Gastroesophageal sphincter (tissue), 3 donors: Measurements from ENCODE around the gene EIPR1.

Source experiments
- EP300 ChIP-seq: sonication (generic); formaldehyde crosslinking; IDR thresholded peaks from one replicate; pipeline ENCODE4 v1.6.1; 2017; ENCODE audit warnings: antibody characterized with exemption, mild to moderate bottlenecking
- POLR2A ChIP-seq, 2 donors: fragments of 450-650 bp; IDR thresholded peaks; one replicate each; pipeline ENCODE4 v1.6.1; 2017; ENCODE audit warnings: antibody characterized with exemption in 2 of 2, mild to moderate bottlenecking in 2 of 2, moderate library complexity in 1 of 2
- TF ChIP-seq, protein P1 (sequence below), 4 experiments: fragments of 200-600 bp in 2 of 4; fragments of 450-650 bp in 2 of 4; sonication (generic) in 1 of 4; IDR thresholded peaks; one replicate each; pipeline ENCODE4 v1.5.1; 2017 to 2019; ENCODE audit warnings: antibody characterized with exemption in 4 of 4, mild to moderate bottlenecking in 2 of 4, moderate library complexity in 2 of 4

DNA sequence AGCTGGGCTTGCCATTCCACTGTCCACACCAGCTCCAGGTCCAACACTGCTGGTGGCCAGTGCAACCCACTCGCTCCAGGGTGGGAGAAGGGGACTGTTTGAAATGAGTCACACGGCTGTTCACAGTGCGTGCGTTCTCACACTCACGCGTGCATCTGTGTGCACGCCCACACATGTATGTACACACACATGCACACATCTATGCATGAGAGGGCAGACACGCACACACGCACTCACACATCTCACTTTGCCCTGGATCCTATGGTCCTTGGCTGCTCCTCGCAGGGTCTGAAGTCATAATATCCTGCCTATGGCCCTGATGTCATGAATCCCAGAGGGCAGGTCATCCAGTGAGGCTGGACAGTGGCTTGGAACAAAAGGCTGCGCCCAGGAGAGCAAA, 182.8 kb downstream of the EIPR1 start:
- TF ChIP-seq, protein P1, sequence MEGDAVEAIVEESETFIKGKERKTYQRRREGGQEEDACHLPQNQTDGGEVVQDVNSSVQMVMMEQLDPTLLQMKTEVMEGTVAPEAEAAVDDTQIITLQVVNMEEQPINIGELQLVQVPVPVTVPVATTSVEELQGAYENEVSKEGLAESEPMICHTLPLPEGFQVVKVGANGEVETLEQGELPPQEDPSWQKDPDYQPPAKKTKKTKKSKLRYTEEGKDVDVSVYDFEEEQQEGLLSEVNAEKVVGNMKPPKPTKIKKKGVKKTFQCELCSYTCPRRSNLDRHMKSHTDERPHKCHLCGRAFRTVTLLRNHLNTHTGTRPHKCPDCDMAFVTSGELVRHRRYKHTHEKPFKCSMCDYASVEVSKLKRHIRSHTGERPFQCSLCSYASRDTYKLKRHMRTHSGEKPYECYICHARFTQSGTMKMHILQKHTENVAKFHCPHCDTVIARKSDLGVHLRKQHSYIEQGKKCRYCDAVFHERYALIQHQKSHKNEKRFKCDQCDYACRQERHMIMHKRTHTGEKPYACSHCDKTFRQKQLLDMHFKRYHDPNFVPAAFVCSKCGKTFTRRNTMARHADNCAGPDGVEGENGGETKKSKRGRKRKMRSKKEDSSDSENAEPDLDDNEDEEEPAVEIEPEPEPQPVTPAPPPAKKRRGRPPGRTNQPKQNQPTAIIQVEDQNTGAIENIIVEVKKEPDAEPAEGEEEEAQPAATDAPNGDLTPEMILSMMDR (IDR thresholded peaks at IDR 0.05), result no peak
- no peak for TF ChIP-seq EP300
- no peak for TF ChIP-seq POLR2A (IDR thresholded peaks at IDR 0.05)
